ENCODE measurements around the gene ARMCX4. TPM values are rescaled to one million over a fixed set of nuclear protein-coding genes. Genes with fewer than 3 reads are reported as not detected.

The ARMCX4 gene
- total and polyA plus RNA-seq, 2 of the 8 experiments (the other 6 are each of a cell fraction or from before 2014, with no cell fraction given) = 3.7 to 14.5 TPM

- H3K27ac ChIP-seq (ENCODE audit: low read depth, low read length) = no peak overlapping the region
- ChIA-PET CTCF (ENCODE audit: partially characterized antibody) (interaction anchor here (1.2 kb wide), 1 partner anchor 69 kb away, joined by 4 read pairs; no protein-coding TSS in a partner anchor), POLR2A (ENCODE audit: partially characterized antibody) (interaction anchor here (1.7 to 1.9 kb wide), 2 partner anchors 11 to 12 kb away, joined by 5 read pairs; no protein-coding TSS in a partner anchor)
- H2AFZ ChIP-seq (ENCODE audit: low read length) = no peak overlapping the region
- H3K4me3 ChIP-seq (ENCODE audit: extremely low read depth in 1 of 4, insufficient read depth in 2 of 4, low read depth in 3 of 4, low read length in 4 of 4) = peak overlapping the region in 1 of 4 experiments; percentile 19; a peak in 1 of 8 replicates
- H4K20me1 ChIP-seq (replicated peaks in 1 of 2; ENCODE audit: control insufficient read depth in 1 of 2, insufficient read depth in 2 of 2, low read length in 2 of 2) = no peaks in the 10 kb centered on the region
- no peak overlapping the region for H2BK15ac ChIP-seq (ENCODE audit: low read length)
- H4K5ac ChIP-seq (ENCODE audit: insufficient read length, low read depth, low read length) = no peak overlapping the region
- H3K79me2 ChIP-seq (ENCODE audit: control insufficient read depth in 1 of 2, insufficient read depth in 2 of 2, low read length in 2 of 2) = no peaks in the 10 kb centered on the region
- H2BK12ac ChIP-seq (ENCODE audit: low read depth, low read length) = no peak overlapping the region
- WGBS, 2 experiments (ENCODE audit: extremely low coverage in 1 of 2, insufficient coverage in 1 of 2, insufficient read length in 1 of 2, insufficient replicate concordance in 2 of 2, low coverage in 1 of 2, low lambda C conversion rate in 2 of 2, missing lambda C conversion rate in 1 of 2) = 16% methylated on average over 3 of the region's 3 CpGs; no CpG with 5 or more reads in 1 of the 2 experiments
- H2BK5ac ChIP-seq (ENCODE audit: low read depth, low read length) = no peak overlapping the region
- no peak overlapping the region for H2BK20ac ChIP-seq (ENCODE audit: low read length)
- no peak overlapping the region for H3K14ac ChIP-seq (ENCODE audit: insufficient read length)
- H3K23me2 ChIP-seq (ENCODE audit: low read depth, low read length) = peaks cover 3% of the 10 kb centered on the region; the same call in 1 of the 2 replicates
- H3K9me3 ChIP-seq (ENCODE audit: insufficient read depth in 2 of 2, low read depth in 1 of 2, low read length in 1 of 2) = no peaks in the 10 kb centered on the region
- DNase-seq (ENCODE audit: low read depth in 1 of 2, low spot score in 2 of 2) (no peak), FAIRE-seq (no peak)
- H3K4ac ChIP-seq (replicated peaks; ENCODE audit: insufficient read length, low read depth, low read length) = no peak overlapping the region
- no peak overlapping the region for H2AK5ac ChIP-seq (ENCODE audit: low read depth, low read length)
- H4K8ac ChIP-seq (ENCODE audit: extremely low read depth, insufficient read depth, low read length) = no peak overlapping the region
- peaks cover 0 to 3% (median 0%) of the 10 kb centered on the region in 4 experiments; a peak in 2 of 7 replicates for H3K4me1 ChIP-seq (replicated peaks in 1 of 4; ENCODE audit: control insufficient read depth in 3 of 4, insufficient read depth in 4 of 4, low read length in 3 of 4)
- H3K79me1 ChIP-seq (ENCODE audit: low read depth, low read length) = no peaks in the 10 kb centered on the region
- H3K36me3 ChIP-seq (ENCODE audit: control insufficient read depth in 2 of 4, insufficient read depth in 4 of 4, low read length in 3 of 4) = peaks cover 0 to 4% (median 2%) of the 10 kb centered on the region in 4 experiments; a peak in 2 of 8 replicates
- H3K23ac ChIP-seq (ENCODE audit: insufficient read length) = no peak overlapping the region
- no peak overlapping the region for H2BK120ac ChIP-seq (replicated peaks; ENCODE audit: low read depth, low read length)
- no peak overlapping the region for H3K56ac ChIP-seq (replicated peaks; ENCODE audit: insufficient read length, low read depth, low read length)
- no peak overlapping the region for H3K18ac ChIP-seq (ENCODE audit: extremely low read depth, low read length)
- H3K9ac ChIP-seq (replicated peaks in 1 of 4; ENCODE audit: extremely low read depth in 1 of 4, low read depth in 3 of 4, low read length in 3 of 4) = no peak overlapping the region
- TF ChIP-seq JUND (IDR thresholded peaks at IDR 0.05; ENCODE audit: low read length) (no peak), TCF12 (IDR thresholded peaks at IDR 0.05; ENCODE audit: low read depth, low read length) (no peak), POU5F1 (IDR thresholded peaks at IDR 0.05; ENCODE audit: low read depth, low read length) (no peak), CTBP2 (IDR thresholded peaks at IDR 0.05; ENCODE audit: borderline replicate concordance, insufficient read depth, insufficient read length, low read length) (no peak), CREB1 (IDR thresholded peaks at IDR 0.05) (no peak), NRF1 (IDR thresholded peaks at IDR 0.05; ENCODE audit: low read depth, low read length) (no peak), EZH2 (IDR thresholded peaks at IDR 0.05; ENCODE audit: low read depth, low read length, severe bottlenecking) (no peak), KDM1A (IDR thresholded peaks at IDR 0.05; ENCODE audit: borderline replicate concordance, low read length) (no peak), GTF2F1 (IDR thresholded peaks at IDR 0.05; ENCODE audit: borderline replicate concordance, low read depth, low read length) (no peak), TAF1 (IDR thresholded peaks at IDR 0.05; ENCODE audit: low read depth, low read length) (no peak), SIX5 (IDR thresholded peaks at IDR 0.05; ENCODE audit: low read depth, low read length) (no peak), POLR2A (IDR thresholded peaks at IDR 0.05; ENCODE audit: control extremely low read depth in 1 of 2, low read depth in 2 of 2, low read length in 2 of 2) (no peak)
- H4K91ac ChIP-seq (replicated peaks; ENCODE audit: insufficient read length, low read length) = no peak overlapping the region
- H3K4me2 ChIP-seq (ENCODE audit: insufficient read depth in 1 of 2, low read depth in 2 of 2, low read length in 2 of 2) = peak overlapping the region in 1 of 2 experiments; percentile 21; a peak in 2 of 4 replicates
- H3K27me3 ChIP-seq (replicated peaks in 1 of 4; ENCODE audit: control insufficient read depth in 3 of 4, extremely low read depth in 1 of 4, insufficient read depth in 3 of 4, low read length in 3 of 4) = no peaks in the 10 kb centered on the region
Measured at GRCh38 chrX:101483705-101484104, 1.6 kb upstream of the ARMCX4 start.

Data from H1 (cell line).